HG03354 (cell line): ENCODE results near the gene PDZRN3.

ENCODE experiments used
- ATAC-seq: cut with Tn5 transposase; IDR thresholded peaks from one replicate; pipeline ENCODE4 v1.9.1; 2021; ENCODE audit warnings: mild to moderate bottlenecking; ENCODE audit not compliant: unreplicated experiment, poor library complexity, severe bottlenecking

The PDZRN3 gene

GRCh38 chr3:73624017-73624820 is 522 bp downstream of the PDZRN3 start:
- no peak for ATAC-seq

- ATAC-seq, result no peak
Observed at GRCh38 chr3:73623346-73623745, 1.4 kb downstream of the PDZRN3 start.

- no peak for ATAC-seq
Observed at GRCh38 chr3:73622091-73622805, 2.5 kb downstream of the PDZRN3 start.

GRCh38 chr3:73621388-73621787 is 3.4 kb downstream of the PDZRN3 start:
- no peak for ATAC-seq

- ATAC-seq, result no peak
Observed at GRCh38 chr3:73618461-73618860, 6.3 kb downstream of the PDZRN3 start.

- ATAC-seq, result no peak
Observed at GRCh38 chr3:73616056-73616455, 8.7 kb downstream of the PDZRN3 start.

GRCh38 chr3:73614419-73614818 is 10.3 kb downstream of the PDZRN3 start:
- ATAC-seq, result no peak

- no peak for ATAC-seq
Observed at GRCh38 chr3:73611176-73611575, 13.6 kb downstream of the PDZRN3 start.

GRCh38 chr3:73610493-73610892 is 14.2 kb downstream of the PDZRN3 start:
- no peak for ATAC-seq

- ATAC-seq, result no peak
Observed at GRCh38 chr3:73609655-73610054, 15.1 kb downstream of the PDZRN3 start.

- ATAC-seq, result no peak
Observed at GRCh38 chr3:73609315-73609641, 15.5 kb downstream of the PDZRN3 start.

- ATAC-seq, result no peak
Observed at GRCh38 chr3:73608456-73609314, 16.1 kb downstream of the PDZRN3 start.

GRCh38 chr3:73605861-73606260 is 18.9 kb downstream of the PDZRN3 start:
- ATAC-seq, result no peak

- ATAC-seq, result no peak
Observed at GRCh38 chr3:73605412-73605811, 19.3 kb downstream of the PDZRN3 start.

GRCh38 chr3:73604451-73604850 is 20.3 kb downstream of the PDZRN3 start:
- no peak for ATAC-seq

- ATAC-seq, result no peak
Observed at GRCh38 chr3:73603762-73604171, 21.0 kb downstream of the PDZRN3 start.

GRCh38 chr3:73602170-73602569 is 22.6 kb downstream of the PDZRN3 start:
- ATAC-seq, result no peak

- ATAC-seq, result no peak
Observed at GRCh38 chr3:73601481-73601880, 23.3 kb downstream of the PDZRN3 start.

- no peak for ATAC-seq
Observed at GRCh38 chr3:73601011-73601410, 23.7 kb downstream of the PDZRN3 start.

GRCh38 chr3:73600293-73600938 is 24.3 kb downstream of the PDZRN3 start:
- no peak for ATAC-seq
